HEK293 (cell line): ENCODE data around the gene WDR74.

Experiments
- GLIS2 ChIP-seq: fragments of 450-650 bp; formaldehyde crosslinking; IDR thresholded peaks from 2 replicates; pipeline ENCODE4 v1.5.1; 2016; ENCODE audit warnings: missing biosample characterization, missing genetic modification characterization
- KLF1 ChIP-seq: fragments of 450-650 bp; formaldehyde crosslinking; IDR thresholded peaks from 2 replicates; pipeline ENCODE4 v1.5.1; 2016; ENCODE audit warnings: missing biosample characterization, missing genetic modification characterization
- KLF10 ChIP-seq: fragments of 450-650 bp; IDR thresholded peaks from 2 replicates; pipeline ENCODE4 v1.5.1; 2018; ENCODE audit warnings: missing biosample characterization, mild to moderate bottlenecking, missing genetic modification characterization
- KLF8 ChIP-seq: fragments of 450-650 bp; formaldehyde crosslinking; IDR thresholded peaks from 2 replicates; pipeline ENCODE4 v1.5.1; 2016; ENCODE audit warnings: missing biosample characterization, missing genetic modification characterization
- PRDM1 ChIP-seq: fragments of 450-650 bp; formaldehyde crosslinking; IDR thresholded peaks from 2 replicates; pipeline ENCODE4; 2016; ENCODE audit warnings: missing biosample characterization, missing genetic modification characterization
- SCRT2 ChIP-seq: fragments of 450-650 bp; formaldehyde crosslinking; IDR thresholded peaks from 2 replicates; pipeline ENCODE4 v1.5.1; 2016; ENCODE audit warnings: missing biosample characterization, missing genetic modification characterization
- SP2 ChIP-seq: fragments of 450-650 bp; formaldehyde crosslinking; IDR thresholded peaks from 2 replicates; pipeline ENCODE4 v1.5.1; 2016; ENCODE audit warnings: missing biosample characterization, missing genetic modification characterization
- SP3 ChIP-seq: fragments of 450-650 bp; formaldehyde crosslinking; IDR thresholded peaks from 2 replicates; pipeline ENCODE4 v1.5.1; 2016; ENCODE audit warnings: missing biosample characterization, missing genetic modification characterization
- SP7 ChIP-seq: fragments of 450-650 bp; formaldehyde crosslinking; IDR thresholded peaks from 2 replicates; pipeline ENCODE4 v1.5.1; 2016; ENCODE audit warnings: missing biosample characterization, missing genetic modification characterization
- TCF7L2 ChIP-seq: IDR thresholded peaks from 2 replicates; pipeline ENCODE4 v1.6.1; 2011; ENCODE audit warnings: low read depth, mild to moderate bottlenecking, inconsistent platforms, low read length, moderate library complexity, borderline replicate concordance
- WT1 ChIP-seq: fragments of 450-650 bp; formaldehyde crosslinking; IDR thresholded peaks from 2 replicates; pipeline ENCODE4 v1.5.1; 2016; ENCODE audit warnings: missing biosample characterization, missing genetic modification characterization
- ZBTB21 ChIP-seq: fragments of 450-650 bp; formaldehyde crosslinking; IDR thresholded peaks from 2 replicates; pipeline ENCODE4 v1.5.1; 2017; ENCODE audit warnings: missing biosample characterization, missing genetic modification characterization
- ZBTB8A ChIP-seq: fragments of 450-650 bp; formaldehyde crosslinking; IDR thresholded peaks from 2 replicates; pipeline ENCODE4 v1.5.1; 2016; ENCODE audit warnings: missing biosample characterization, missing genetic modification characterization
- ZFHX2 ChIP-seq: fragments of 450-650 bp; formaldehyde crosslinking; conservative IDR thresholded peaks from 2 replicates; pipeline ENCODE4 v1.5.1; 2016; ENCODE audit warnings: missing biosample characterization, missing genetic modification characterization
- ZFP37 ChIP-seq: fragments of 450-650 bp; formaldehyde crosslinking; IDR thresholded peaks from 2 replicates; pipeline ENCODE4 v1.5.1; 2016; ENCODE audit warnings: missing biosample characterization, missing genetic modification characterization
- ZNF121 ChIP-seq: fragments of 450-650 bp; formaldehyde crosslinking; IDR thresholded peaks from 2 replicates; pipeline ENCODE4 v1.5.1; 2016; ENCODE audit warnings: missing biosample characterization, missing genetic modification characterization
- ZNF169 ChIP-seq: fragments of 450-650 bp; formaldehyde crosslinking; IDR thresholded peaks from 2 replicates; pipeline ENCODE4 v1.5.1; 2016; ENCODE audit warnings: missing biosample characterization, missing genetic modification characterization
- ZNF335 ChIP-seq: fragments of 450-650 bp; formaldehyde crosslinking; conservative IDR thresholded peaks from 2 replicates; pipeline ENCODE4 v1.5.1; 2016; ENCODE audit warnings: missing biosample characterization, missing genetic modification characterization
- ZNF366 ChIP-seq: fragments of 450-650 bp; formaldehyde crosslinking; conservative IDR thresholded peaks from 2 replicates; pipeline ENCODE4 v1.5.1; 2016; ENCODE audit warnings: missing biosample characterization, missing genetic modification characterization
- ZNF391 ChIP-seq: fragments of 450-650 bp; formaldehyde crosslinking; IDR thresholded peaks from 2 replicates; pipeline ENCODE4 v1.5.1; 2016; ENCODE audit warnings: low read depth, missing biosample characterization, missing genetic modification characterization, borderline replicate concordance
- ZNF416 ChIP-seq: fragments of 450-650 bp; formaldehyde crosslinking; IDR thresholded peaks from 2 replicates; pipeline ENCODE4 v1.5.1; 2016; ENCODE audit warnings: missing biosample characterization, missing genetic modification characterization
- ZNF423 ChIP-seq: fragments of 450-650 bp; formaldehyde crosslinking; IDR thresholded peaks from 2 replicates; pipeline ENCODE4 v1.5.1; 2016; ENCODE audit warnings: missing biosample characterization, missing genetic modification characterization
- ZNF629 ChIP-seq: fragments of 450-650 bp; formaldehyde crosslinking; IDR thresholded peaks from 2 replicates; pipeline ENCODE4 v1.5.1; 2017; ENCODE audit warnings: missing biosample characterization, missing genetic modification characterization
- ZXDB ChIP-seq: fragments of 450-650 bp; formaldehyde crosslinking; IDR thresholded peaks from 2 replicates; pipeline ENCODE4 v1.5.1; 2016; ENCODE audit warnings: missing biosample characterization, missing genetic modification characterization
- TF ChIP-seq, protein P1 (sequence below): fragments of 450-650 bp; formaldehyde crosslinking; IDR thresholded peaks from 2 replicates; pipeline ENCODE4 v1.5.1; 2016; ENCODE audit warnings: missing biosample characterization, missing genetic modification characterization
- TF ChIP-seq, protein P2 (sequence below): fragments of 450-650 bp; IDR thresholded peaks from 2 replicates; pipeline ENCODE4 v1.5.1; 2018; ENCODE audit warnings: missing biosample characterization, mild to moderate bottlenecking, missing genetic modification characterization
- TF ChIP-seq, protein P3 (sequence below): fragments of 450-650 bp; formaldehyde crosslinking; IDR thresholded peaks from 2 replicates; pipeline ENCODE4 v1.5.1; 2016; ENCODE audit warnings: missing biosample characterization, missing genetic modification characterization
- TF ChIP-seq, protein P4 (sequence below): fragments of 450-650 bp; formaldehyde crosslinking; IDR thresholded peaks from 2 replicates; pipeline ENCODE4 v1.5.1; 2017; ENCODE audit warnings: missing biosample characterization, missing genetic modification characterization
- TF ChIP-seq, protein P5 (sequence below): fragments of 450-650 bp; formaldehyde crosslinking; IDR thresholded peaks from 2 replicates; pipeline ENCODE4 v1.5.1; 2016; ENCODE audit warnings: missing biosample characterization, missing genetic modification characterization
- TF ChIP-seq, protein P6 (sequence below): fragments of 450-650 bp; formaldehyde crosslinking; IDR thresholded peaks from 2 replicates; pipeline ENCODE4 v1.5.1; 2016; ENCODE audit warnings: missing biosample characterization, missing genetic modification characterization

Gene WDR74

DNA sequence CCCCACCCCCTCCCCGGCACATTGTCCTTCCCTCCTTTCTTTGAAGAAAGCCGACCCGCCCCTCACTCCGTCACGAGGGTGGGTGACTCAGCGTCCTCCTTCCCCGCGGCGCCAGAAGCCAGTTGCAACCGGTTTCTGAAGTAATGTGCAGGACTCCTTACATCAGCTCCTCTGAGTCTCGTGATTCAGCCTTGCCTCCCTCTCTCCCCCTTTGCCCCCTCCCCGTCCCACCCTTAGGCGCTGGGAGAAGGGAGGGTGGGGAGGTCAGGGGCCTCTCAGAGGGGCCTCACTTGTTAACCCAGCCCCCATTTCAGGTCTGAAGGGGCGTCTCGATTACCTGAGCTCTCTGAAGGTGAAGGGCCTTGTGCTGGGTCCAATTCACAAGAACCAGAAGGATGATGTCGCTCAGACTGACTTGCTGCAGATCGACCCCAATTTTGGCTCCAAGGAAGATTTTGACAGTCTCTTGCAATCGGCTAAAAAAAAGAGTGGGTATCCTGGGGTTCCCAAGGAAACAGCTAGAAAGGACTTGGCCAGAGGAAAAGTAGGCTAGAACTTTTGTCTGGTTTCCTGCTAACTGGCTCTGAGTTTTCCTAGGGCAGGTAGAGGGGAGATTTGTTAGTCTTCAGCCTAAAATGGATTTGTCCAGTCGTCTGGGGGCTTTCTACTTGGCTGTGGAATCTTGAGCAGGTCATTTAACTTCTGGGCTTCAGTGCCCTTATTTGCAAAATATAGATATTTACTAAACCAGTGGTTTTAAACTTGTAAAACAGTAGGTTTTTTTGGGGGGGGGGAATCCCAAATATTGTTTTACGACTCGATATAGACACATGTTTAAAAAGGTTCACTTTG lies 42.4 kb upstream of the WDR74 start (continued):
- TF ChIP-seq, protein P1, sequence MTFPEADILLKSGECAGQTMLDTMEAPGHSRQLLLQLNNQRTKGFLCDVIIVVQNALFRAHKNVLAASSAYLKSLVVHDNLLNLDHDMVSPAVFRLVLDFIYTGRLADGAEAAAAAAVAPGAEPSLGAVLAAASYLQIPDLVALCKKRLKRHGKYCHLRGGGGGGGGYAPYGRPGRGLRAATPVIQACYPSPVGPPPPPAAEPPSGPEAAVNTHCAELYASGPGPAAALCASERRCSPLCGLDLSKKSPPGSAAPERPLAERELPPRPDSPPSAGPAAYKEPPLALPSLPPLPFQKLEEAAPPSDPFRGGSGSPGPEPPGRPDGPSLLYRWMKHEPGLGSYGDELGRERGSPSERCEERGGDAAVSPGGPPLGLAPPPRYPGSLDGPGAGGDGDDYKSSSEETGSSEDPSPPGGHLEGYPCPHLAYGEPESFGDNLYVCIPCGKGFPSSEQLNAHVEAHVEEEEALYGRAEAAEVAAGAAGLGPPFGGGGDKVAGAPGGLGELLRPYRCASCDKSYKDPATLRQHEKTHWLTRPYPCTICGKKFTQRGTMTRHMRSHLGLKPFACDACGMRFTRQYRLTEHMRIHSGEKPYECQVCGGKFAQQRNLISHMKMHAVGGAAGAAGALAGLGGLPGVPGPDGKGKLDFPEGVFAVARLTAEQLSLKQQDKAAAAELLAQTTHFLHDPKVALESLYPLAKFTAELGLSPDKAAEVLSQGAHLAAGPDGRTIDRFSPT (tag by site-specific recombination): 0 out of 2 replicates have a peak, but pooled peaks have one; percentile 3
- TF ChIP-seq WT1 (tag by site-specific recombination) (peak; percentile 90), KLF8 (tag by site-specific recombination) (peak; percentile 75), SP3 (tag by site-specific recombination) (peak; percentile 66), KLF10 (tag by site-specific recombination) (peak; percentile 84; the same call in 1 of the 2 replicates), KLF1 (peak; percentile 77), GLIS2 (tag by site-specific recombination) (peak; percentile 68), ZNF169 (tag by site-specific recombination) (no peak), ZNF121 (tag by site-specific recombination) (no peak), ZBTB8A (tag by site-specific recombination) (0 out of 2 replicates have a peak, but pooled peaks have one; percentile 20), ZNF391 (tag by site-specific recombination) (no peak), ZFHX2 (tag by site-specific recombination) (peak; percentile 50; the same call in 1 of the 2 replicates), ZNF423 (tag by site-specific recombination) (peak; percentile 98), SP7 (tag by site-specific recombination) (peak; percentile 10; the same call in 1 of the 2 replicates), ZBTB21 (tag by site-specific recombination) (peak; percentile 61), ZXDB (tag by site-specific recombination) (0 out of 2 replicates have a peak, but pooled peaks have one; percentile 8), ZNF366 (tag by site-specific recombination) (peak; percentile 89), PRDM1 (tag by site-specific recombination) (no peak), ZNF629 (peak; percentile 79), ZNF416 (no peak), ZFP37 (tag by site-specific recombination) (no peak), TCF7L2 (peak; percentile 94), SCRT2 (tag by site-specific recombination) (peak; percentile 77), SP2 (tag by site-specific recombination) (peak; percentile 68), ZNF335 (tag by site-specific recombination) (0 out of 2 replicates have a peak, but pooled peaks have one; percentile 4)
- TF ChIP-seq, protein P2, sequence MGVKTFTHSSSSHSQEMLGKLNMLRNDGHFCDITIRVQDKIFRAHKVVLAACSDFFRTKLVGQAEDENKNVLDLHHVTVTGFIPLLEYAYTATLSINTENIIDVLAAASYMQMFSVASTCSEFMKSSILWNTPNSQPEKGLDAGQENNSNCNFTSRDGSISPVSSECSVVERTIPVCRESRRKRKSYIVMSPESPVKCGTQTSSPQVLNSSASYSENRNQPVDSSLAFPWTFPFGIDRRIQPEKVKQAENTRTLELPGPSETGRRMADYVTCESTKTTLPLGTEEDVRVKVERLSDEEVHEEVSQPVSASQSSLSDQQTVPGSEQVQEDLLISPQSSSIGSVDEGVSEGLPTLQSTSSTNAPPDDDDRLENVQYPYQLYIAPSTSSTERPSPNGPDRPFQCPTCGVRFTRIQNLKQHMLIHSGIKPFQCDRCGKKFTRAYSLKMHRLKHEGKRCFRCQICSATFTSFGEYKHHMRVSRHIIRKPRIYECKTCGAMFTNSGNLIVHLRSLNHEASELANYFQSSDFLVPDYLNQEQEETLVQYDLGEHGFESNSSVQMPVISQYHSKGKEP: peak; percentile 33; the same call in 1 of the 2 replicates
- TF ChIP-seq, protein P3, sequence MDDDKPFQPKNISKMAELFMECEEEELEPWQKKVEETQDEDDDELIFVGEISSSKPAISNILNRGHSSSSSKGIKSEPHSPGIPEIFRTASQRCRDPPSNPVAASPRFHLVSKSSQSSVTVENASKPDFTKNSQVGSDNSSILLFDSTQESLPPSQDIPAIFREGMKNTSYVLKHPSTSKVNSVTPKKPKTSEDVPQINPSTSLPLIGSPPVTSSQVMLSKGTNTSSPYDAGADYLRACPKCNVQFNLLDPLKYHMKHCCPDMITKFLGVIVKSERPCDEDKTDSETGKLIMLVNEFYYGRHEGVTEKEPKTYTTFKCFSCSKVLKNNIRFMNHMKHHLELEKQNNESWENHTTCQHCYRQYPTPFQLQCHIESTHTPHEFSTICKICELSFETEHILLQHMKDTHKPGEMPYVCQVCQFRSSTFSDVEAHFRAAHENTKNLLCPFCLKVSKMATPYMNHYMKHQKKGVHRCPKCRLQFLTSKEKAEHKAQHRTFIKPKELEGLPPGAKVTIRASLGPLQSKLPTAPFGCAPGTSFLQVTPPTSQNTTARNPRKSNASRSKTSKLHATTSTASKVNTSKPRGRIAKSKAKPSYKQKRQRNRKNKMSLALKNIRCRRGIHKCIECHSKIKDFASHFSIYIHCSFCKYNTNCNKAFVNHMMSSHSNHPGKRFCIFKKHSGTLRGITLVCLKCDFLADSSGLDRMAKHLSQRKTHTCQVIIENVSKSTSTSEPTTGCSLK (tag by site-specific recombination): no peak
- TF ChIP-seq, protein P4, sequence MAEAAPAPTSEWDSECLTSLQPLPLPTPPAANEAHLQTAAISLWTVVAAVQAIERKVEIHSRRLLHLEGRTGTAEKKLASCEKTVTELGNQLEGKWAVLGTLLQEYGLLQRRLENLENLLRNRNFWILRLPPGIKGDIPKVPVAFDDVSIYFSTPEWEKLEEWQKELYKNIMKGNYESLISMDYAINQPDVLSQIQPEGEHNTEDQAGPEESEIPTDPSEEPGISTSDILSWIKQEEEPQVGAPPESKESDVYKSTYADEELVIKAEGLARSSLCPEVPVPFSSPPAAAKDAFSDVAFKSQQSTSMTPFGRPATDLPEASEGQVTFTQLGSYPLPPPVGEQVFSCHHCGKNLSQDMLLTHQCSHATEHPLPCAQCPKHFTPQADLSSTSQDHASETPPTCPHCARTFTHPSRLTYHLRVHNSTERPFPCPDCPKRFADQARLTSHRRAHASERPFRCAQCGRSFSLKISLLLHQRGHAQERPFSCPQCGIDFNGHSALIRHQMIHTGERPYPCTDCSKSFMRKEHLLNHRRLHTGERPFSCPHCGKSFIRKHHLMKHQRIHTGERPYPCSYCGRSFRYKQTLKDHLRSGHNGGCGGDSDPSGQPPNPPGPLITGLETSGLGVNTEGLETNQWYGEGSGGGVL (tag by site-specific recombination): peak; percentile 98
- TF ChIP-seq, protein P5, sequence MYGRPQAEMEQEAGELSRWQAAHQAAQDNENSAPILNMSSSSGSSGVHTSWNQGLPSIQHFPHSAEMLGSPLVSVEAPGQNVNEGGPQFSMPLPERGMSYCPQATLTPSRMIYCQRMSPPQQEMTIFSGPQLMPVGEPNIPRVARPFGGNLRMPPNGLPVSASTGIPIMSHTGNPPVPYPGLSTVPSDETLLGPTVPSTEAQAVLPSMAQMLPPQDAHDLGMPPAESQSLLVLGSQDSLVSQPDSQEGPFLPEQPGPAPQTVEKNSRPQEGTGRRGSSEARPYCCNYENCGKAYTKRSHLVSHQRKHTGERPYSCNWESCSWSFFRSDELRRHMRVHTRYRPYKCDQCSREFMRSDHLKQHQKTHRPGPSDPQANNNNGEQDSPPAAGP (tag by site-specific recombination): peak; percentile 76
- TF ChIP-seq, protein P6, sequence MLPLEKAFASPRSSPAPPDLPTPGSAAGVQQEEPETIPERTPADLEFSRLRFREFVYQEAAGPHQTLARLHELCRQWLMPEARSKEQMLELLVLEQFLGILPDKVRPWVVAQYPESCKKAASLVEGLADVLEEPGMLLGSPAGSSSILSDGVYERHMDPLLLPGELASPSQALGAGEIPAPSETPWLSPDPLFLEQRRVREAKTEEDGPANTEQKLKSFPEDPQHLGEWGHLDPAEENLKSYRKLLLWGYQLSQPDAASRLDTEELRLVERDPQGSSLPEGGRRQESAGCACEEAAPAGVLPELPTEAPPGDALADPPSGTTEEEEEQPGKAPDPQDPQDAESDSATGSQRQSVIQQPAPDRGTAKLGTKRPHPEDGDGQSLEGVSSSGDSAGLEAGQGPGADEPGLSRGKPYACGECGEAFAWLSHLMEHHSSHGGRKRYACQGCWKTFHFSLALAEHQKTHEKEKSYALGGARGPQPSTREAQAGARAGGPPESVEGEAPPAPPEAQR (tag by site-specific recombination): no peak
